GM18520 (cell line): Measurements from ENCODE around the gene ZBTB48.
A peak's percentile ranks its signal among the peaks of the same experiment; 100 is the strongest.
"Not testable (repeated sequence)": the region's sequence is repeated elsewhere in the genome, so short reads cannot be mapped to it uniquely, and the experiment has no call there.

Source experiments
- ATAC-seq: cut with Tn5 transposase; IDR thresholded peaks from one replicate; pipeline ENCODE4 v1.9.1; 2021; ENCODE audit not compliant: unreplicated experiment

The ZBTB48 gene

GRCh38 chr1:6579374-6580118, at the start of gene ZBTB48:
Gene ZBTB48, plus strand, starts transcription at chr1:6579994. Its CDS starts 616 bp downstream, at chr1:6580610.
- ATAC-seq, result peak; percentile 94

- ATAC-seq, result no peak
These were observed 49.2 kb upstream of the ZBTB48 start for GRCh38 chr1:6530504-6531160.

GRCh38 chr1:6531996-6532395, 47.8 kb upstream of the ZBTB48 start:
- no peak for ATAC-seq

- ATAC-seq, result no peak
These were observed 45.5 kb upstream of the ZBTB48 start for GRCh38 chr1:6534248-6534822.

GRCh38 chr1:6535214-6535613, 44.6 kb upstream of the ZBTB48 start:
- no peak for ATAC-seq

- no peak for ATAC-seq
These were observed 43.5 kb upstream of the ZBTB48 start for GRCh38 chr1:6536291-6536690.

GRCh38 chr1:6538956-6539355, 40.8 kb upstream of the ZBTB48 start:
- ATAC-seq, result no peak

GRCh38 chr1:6544831-6545230, 35.0 kb upstream of the ZBTB48 start:
- ATAC-seq, result no peak

- no peak for ATAC-seq
These were observed 34.3 kb upstream of the ZBTB48 start for GRCh38 chr1:6545276-6546112.

- ATAC-seq, result no peak
These were observed 33.5 kb upstream of the ZBTB48 start for GRCh38 chr1:6546326-6546725.

GRCh38 chr1:6547301-6547700, 32.5 kb upstream of the ZBTB48 start:
- no peak for ATAC-seq

- ATAC-seq, result peak; percentile 89
These were observed 25.5 kb upstream of the ZBTB48 start, which contains the start of gene NOL9 for GRCh38 chr1:6554031-6554906. Gene NOL9, minus strand, starts transcription at chr1:6554513. Its CDS starts 11 bp downstream, at chr1:6554502.

GRCh38 chr1:6554907-6555778, 24.7 kb upstream of the ZBTB48 start, which contains the start of gene TAS1R1:
Gene TAS1R1, plus strand, starts transcription at chr1:6555307. Its CDS starts 67 bp downstream, at chr1:6555374.
- no peak for ATAC-seq

- ATAC-seq, result no peak
These were observed 22.2 kb upstream of the ZBTB48 start for GRCh38 chr1:6557597-6557996.

- ATAC-seq, result not testable (repeated sequence)
These were observed 20.6 kb upstream of the ZBTB48 start for GRCh38 chr1:6559161-6559560.

GRCh38 chr1:6560267-6560666, 19.5 kb upstream of the ZBTB48 start:
- no peak for ATAC-seq

GRCh38 chr1:6569033-6569432, 10.8 kb upstream of the ZBTB48 start:
- no peak for ATAC-seq

GRCh38 chr1:6570100-6570499, 9.7 kb upstream of the ZBTB48 start:
- no peak for ATAC-seq

GRCh38 chr1:6570987-6571386, 8.8 kb upstream of the ZBTB48 start:
- ATAC-seq, result no peak
